HG02943 (cell line): Measurements from ENCODE around the gene LMNTD2.
A peak's percentile ranks its signal among the peaks of the same experiment; 100 is the strongest.

Experiments
- ATAC-seq: cut with Tn5 transposase; IDR thresholded peaks from one replicate; pipeline ENCODE4 v1.9.1; 2021; ENCODE audit warnings: mild to moderate bottlenecking, low read depth, moderate library complexity; ENCODE audit not compliant: unreplicated experiment

Gene LMNTD2

DNA sequence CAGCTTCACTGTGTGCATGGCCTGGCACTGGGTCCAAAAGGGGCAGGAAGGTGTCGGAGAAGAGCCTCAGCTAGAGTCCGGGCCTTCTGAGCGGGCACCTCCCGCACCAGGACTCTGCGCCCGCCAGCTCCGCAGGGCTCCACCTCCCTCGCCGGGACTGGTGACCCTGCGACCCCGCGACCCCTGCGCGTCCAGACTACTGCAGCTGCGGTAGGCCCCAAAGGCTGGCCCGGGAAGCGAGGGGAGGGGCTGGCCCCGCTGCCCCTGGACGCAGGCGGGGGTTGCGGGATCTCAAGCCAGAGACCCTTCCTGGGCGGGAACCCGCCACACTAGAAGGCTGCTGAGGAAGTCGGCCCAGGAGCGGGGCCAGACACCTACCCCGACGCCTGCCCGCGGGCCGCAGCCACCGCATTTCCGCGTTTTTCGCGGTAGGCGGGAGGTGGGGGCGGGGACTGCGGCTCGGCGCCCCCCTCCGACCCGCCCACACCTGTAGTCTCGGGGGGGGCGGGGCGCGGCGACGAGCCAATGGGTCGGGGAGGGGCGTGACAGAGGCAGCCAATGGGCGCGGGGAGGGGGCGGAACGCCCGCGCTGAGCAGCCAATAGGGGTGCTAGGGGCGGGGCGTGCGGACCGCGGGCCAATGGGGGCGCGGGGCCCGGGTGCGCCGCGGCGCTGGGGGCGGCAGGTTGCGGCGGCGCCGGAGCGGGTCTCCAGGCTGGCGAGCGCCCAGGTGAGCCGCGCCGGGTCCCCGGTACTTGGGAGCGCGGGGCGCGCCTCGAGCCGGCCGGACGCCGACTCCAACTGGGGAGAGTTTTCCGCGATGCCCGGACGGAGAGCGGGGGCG lies at the start of gene LMNTD2, which contains the start of gene RASSF7:
LMNTD2 (minus strand) TSS at position 434 of the 843 bp plus-strand sequence; CDS start at position 412, 22 bp downstream.
RASSF7 (plus strand) TSS at position 666 of the 843 bp plus-strand sequence. CDS start 799 bp downstream, outside the sequence.
- ATAC-seq, result peak; percentile 65

GRCh38 chr11:609341-609811 lies 48.8 kb upstream of the LMNTD2 start:
- no peak for ATAC-seq

GRCh38 chr11:608791-609251 lies 48.3 kb upstream of the LMNTD2 start:
- no peak for ATAC-seq

GRCh38 chr11:607971-608659 lies 47.6 kb upstream of the LMNTD2 start:
- no peak for ATAC-seq

DNA sequence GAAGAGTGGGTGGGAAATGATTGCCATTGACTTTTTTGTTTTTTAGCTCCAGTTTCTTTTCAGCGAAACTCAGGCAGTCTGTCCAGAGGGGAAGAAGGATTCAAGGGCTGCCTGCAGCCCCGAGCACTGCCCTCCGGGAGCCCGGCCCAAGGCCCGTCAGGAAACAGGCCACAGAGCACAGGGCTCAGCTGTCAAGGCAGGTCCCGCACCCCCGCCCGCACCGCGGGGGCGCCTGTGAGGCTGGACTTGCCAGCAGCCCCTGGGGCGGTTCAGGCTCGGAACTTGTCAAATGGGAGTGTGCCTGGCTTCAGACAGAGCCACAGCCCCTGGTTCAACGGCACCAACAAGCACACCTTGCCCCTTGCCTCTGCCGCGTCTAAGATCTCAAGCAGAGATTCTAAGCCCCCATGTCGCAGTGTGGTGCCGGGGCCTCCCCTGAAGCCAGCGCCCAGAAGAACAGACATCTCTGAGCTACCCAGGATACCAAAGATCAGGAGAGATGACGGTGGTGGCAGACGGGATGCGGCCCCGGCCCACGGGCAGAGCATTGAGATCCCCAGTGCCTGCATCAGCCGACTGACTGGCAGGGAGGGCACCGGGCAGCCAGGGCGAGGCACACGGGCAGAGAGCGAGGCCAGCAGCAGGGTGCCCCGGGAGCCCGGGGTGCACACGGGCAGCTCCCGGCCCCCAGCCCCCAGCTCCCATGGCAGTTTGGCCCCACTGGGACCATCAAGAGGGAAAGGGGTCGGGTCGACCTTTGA lies 46.7 kb upstream of the LMNTD2 start:
- ATAC-seq, result no peak

DNA sequence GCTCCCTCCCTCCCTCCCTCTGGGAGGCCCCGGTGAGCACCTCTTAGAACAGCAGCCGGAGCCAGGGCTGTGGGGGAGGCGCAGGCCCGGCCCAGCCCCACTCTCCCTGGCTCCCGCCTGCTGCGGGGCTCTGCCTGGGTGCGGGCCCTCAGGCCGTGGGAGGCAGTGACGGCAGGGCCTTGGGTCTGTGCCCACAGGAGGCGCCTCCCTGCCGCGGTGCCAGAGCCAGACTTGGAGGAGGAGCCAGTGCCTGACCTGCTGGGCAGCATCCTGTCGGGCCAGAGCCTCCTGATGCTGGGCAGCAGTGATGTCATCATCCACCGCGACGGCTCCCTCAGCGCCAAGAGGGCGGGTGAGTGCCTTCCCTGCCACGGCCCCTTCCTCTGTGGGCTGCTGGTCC lies 45.7 kb upstream of the LMNTD2 start:
- no peak for ATAC-seq

DNA sequence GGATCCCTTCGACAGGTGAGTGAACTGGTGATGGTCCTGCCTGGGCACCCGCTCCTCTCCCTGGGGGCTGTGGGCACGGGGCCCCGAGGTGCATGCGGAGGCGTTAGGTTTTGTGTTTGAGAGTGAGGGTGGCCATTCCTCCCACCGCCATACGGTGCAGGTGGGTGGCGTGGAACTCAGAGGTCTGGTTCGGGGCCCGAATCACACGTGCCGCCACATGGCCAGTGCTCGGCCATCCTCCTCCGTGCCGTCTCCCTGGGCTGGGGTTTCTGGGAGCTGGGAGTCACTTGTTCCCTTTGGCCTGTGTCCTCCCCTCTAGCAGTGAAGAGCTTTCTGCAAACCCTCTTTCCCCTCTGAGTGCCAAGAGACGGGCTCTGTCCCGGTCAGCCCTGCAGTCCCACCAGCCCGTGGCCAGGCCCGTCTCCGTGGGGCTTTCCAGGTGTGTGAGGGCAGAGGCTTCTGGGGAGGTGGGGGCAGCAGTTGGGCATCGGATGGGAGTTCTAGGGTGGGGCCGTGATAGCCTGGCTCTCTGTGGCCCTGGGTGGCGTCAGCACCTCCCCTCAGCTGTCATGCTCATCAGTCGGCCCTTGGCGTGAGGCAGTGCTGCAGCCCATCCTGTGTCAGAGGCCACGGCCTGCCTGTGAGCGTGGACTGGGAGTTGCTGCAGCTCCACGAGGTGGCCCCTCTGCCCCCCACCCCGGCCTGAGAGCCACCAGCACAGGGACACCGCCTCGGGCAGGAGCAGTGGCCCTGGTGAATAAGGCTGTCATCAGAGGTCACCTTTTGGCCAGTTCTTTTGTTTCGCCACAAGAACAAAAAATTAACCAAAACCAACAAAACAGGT lies 45.0 kb upstream of the LMNTD2 start:
- no peak for ATAC-seq

GRCh38 chr11:603154-603553 lies 42.6 kb upstream of the LMNTD2 start:
- ATAC-seq, result no peak

DNA sequence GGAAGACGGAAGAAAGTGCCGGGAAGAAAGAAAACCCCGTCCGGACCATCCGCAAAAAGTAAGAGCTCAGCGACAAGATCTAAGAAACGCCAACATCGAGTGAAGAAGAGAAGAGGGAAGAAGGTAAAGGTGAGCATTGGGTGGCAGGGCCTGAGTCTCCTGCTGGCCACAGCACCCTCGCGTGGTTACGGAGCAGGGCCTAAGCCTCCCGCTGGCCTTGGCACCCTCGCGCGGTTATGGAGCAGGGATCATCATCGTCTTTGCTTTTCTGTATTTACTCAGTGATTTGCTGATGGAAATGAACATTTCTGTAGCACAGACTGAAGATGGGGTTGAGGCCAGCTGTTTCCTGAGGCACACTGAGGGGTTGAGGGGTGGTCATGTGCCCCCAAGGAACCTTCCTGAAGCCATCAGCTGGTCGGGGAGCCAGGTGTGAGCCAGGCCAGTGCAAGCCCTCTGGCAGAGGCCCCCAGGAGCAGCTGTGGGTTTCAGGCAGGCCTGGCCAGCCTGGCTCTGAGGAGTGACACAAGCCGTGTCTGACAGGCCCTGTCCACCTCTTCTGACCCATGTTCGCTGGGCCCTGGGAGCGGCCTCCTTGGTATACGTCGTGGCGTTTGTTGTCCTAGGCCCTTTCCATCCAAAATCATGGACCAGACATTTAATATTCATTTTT lies 41.2 kb upstream of the LMNTD2 start:
- ATAC-seq, result no peak

DNA sequence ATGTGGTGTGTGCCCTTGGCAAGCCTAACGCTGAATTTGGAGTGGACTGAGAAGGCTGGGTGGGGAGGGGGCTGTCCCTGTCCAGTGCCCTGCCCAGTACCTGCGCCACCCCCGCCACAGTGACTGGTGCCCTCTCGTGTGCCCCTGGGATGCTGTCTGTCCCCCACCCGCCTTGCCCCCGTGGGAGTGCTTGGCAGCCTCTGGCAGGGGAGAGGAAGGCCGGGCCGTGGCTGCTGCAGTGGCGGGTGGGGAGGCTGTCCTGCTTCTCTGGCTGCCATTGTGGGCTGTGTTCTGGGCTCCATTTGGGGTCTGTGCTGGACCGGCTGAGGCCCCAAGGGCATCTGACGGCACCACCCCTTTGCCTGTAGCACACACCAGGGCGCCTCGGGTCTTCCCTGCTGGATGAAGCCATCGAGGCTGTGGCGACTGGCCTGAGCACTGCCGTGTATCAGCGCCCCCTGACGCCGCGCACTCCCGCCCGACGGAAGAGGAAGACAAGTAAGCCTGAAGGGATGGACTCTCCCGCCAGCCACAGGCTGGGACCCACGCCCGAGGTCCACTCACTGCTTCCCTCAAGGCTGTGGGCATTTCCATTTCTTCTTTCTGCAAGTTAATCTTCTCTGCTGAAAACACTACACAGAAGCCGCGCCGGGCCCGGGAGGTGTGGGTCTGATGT lies 37.6 kb upstream of the LMNTD2 start:
- ATAC-seq, result no peak

GRCh38 chr11:597166-597725 lies 36.7 kb upstream of the LMNTD2 start:
- ATAC-seq, result no peak

DNA sequence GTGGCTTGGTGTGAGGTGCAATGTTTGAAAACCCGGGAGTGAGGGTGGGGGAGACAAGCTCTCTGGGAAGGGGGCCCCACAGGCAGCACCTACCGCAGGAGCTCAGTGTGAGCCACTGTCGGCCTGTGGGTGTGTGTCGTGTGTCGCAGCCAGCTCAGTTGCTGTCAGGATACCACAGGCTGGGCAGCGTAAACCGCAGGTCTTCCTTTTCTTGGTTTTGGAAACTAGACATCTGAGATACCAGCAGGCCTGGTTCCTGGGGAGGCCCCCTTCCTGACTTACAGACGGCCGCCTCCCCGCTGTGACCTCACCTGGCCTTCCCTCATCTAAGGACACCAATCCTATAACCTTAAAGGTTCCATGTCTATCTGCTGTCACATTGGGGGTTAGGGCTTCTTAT lies 35.8 kb upstream of the LMNTD2 start:
- ATAC-seq, result no peak

DNA sequence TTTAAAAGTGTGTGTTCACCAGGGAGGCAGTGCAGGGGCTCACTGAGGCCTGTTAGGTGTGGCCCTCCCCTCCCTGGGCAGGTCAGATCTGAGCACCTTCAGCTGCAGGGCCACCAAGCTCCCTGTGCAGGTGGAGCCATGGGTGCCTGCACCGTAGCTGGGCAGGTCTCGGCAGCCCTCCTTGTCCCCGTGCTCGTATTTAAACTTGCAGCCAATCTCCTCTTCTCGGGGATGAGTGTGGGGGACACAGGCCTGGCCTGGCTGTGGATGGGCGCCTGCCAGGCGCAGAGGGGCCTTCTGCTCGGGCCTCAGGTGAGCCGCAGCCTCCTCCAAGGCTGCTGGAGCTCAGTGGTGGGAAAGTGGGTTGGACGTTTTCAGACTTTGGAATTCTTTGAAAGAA lies 34.9 kb upstream of the LMNTD2 start:
- ATAC-seq, result no peak

DNA sequence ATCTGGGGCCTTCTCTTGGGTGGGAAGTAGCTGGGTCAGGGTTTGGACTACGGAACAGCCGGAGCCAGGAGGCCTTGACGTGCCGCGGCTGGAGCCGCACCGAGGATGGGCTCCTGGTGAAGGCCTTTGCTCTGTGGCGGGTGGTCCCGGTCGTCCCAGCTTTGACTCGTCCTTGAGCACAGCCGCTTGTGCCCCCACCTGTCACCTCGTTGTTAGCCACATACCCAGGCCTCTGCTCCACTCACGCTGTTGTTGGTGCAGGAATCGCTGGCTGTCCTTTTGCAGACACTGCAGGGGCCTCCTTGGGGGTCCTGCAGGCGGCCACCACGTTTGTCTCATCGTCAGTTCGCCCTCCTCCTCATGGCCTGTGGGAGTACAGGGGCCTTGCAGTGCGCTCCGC lies 32.8 kb upstream of the LMNTD2 start:
- no peak for ATAC-seq

- no peak for ATAC-seq
Observed at GRCh38 chr11:592918-593317, 32.4 kb upstream of the LMNTD2 start.

GRCh38 chr11:592501-592900 lies 32.0 kb upstream of the LMNTD2 start:
- ATAC-seq, result no peak

DNA sequence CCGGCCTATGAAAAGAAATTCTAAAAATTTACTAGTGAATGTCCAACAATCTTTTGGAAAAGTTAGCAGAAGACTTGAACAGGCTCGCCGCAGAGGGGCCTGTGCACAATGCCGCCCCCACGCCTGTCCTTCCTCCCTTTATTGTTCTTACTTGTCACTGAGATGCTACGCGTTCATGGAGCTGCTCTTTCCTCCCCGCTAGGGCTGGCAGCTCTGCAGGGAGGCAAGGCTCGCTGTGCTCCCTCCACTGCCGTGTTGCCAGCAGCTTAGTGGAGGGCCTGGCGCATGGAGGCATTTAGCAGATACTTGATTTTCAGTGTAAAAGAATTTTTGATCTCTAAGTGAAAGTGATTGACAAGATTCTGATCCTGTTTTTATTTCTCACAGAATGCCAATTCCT lies 30.5 kb upstream of the LMNTD2 start:
- no peak for ATAC-seq

DNA sequence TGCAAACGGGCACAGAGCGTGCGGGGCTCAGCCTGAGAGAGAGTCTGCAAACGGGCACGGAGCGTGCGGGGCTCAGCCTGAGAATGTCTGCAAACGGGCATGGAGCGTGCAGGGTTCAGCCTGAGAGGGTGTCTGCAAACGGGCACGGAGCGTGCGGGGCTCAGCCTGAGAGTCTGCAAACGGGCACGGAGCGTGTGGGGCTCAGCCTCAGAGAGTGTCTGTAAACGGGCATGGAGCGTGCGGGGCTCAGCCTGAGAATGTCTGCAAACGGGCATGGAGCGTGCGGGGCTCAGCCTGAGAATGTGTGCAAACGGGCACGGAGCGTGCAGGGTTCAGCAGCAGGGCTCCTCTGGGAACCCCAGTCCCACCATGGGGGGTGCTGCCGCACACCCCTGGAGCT lies 29.3 kb upstream of the LMNTD2 start:
- no peak for ATAC-seq

DNA sequence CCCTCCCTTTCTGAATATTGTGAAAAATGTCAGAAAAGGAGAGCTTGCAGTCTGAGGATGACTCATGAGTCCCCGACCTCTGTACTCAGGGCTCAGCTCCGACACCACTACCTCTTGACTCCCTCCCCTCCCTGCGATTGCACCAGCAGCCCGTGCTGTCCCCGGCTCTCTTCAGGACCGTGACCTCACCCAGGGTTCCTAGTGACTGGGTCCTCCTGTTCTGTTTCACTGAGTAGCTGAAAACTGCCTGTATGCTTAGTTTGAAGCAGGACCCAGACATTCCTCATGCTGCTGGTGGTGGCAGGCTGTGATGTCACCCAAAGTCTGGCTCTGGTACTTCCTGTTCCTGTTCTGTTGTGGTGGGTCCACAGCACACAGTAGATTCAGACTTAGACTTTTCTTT lies 27.4 kb upstream of the LMNTD2 start:
- no peak for ATAC-seq
